Fibroblast of the aortic adventitia (primary cell): ENCODE measurements around the gene GIT1. TPM values are rescaled to one million over a fixed set of nuclear protein-coding genes. Genes with fewer than 3 reads are reported as not detected.

Experiments used
- DNase-seq: peaks from one replicate; pipeline ENCODE4 v3.0.0-alpha.2; 2010; ENCODE audit warnings: low read depth
- H3K4me3 ChIP-seq: 2 replicates; pipeline ENCODE4 v1.5.1; 2011; ENCODE audit warnings: low read depth, mild to moderate bottlenecking, control low read depth, low read length, moderate library complexity
- total RNA-seq: library from RNA; depleted of rRNA; stranded (reverse); fragments of >200 nt; gene quantifications from 2 replicates; pipeline ENCODE4 v1.2.3, GENCODE V29; 2012; ENCODE audit warnings: low replicate concordance
- TF ChIP-seq, protein P1 (sequence below): IDR thresholded peaks from 2 replicates; pipeline ENCODE4 v1.5.1; 2011; ENCODE audit warnings: mild to moderate bottlenecking, low read length, control low read depth, inconsistent platforms; ENCODE audit not compliant: insufficient read depth

The GIT1 gene
- total RNA-seq, 1 donor: 38.6 TPM

DNA sequence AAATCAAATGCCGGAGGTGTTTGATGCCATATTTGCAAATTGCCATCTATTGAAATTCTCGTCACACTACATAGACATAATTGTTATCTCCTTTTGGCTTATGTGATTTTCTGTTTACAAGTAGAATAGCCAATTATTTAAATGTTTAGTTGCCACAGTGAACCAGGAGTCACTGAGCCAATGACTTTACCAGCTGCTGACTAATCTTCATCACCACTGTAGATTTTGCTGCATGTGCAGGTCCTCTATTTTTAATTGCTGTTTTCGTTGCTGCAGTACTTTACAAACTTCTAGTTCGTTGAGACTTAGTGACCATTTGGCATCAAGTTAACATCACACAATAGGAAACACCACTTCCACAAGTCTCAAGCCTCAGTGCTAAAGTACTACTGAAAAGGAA, 45.4 kb downstream of the GIT1 start:
- no peak overlapping the region for H3K4me3 ChIP-seq
- TF ChIP-seq, protein P1, sequence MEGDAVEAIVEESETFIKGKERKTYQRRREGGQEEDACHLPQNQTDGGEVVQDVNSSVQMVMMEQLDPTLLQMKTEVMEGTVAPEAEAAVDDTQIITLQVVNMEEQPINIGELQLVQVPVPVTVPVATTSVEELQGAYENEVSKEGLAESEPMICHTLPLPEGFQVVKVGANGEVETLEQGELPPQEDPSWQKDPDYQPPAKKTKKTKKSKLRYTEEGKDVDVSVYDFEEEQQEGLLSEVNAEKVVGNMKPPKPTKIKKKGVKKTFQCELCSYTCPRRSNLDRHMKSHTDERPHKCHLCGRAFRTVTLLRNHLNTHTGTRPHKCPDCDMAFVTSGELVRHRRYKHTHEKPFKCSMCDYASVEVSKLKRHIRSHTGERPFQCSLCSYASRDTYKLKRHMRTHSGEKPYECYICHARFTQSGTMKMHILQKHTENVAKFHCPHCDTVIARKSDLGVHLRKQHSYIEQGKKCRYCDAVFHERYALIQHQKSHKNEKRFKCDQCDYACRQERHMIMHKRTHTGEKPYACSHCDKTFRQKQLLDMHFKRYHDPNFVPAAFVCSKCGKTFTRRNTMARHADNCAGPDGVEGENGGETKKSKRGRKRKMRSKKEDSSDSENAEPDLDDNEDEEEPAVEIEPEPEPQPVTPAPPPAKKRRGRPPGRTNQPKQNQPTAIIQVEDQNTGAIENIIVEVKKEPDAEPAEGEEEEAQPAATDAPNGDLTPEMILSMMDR: no peak
- no peak for DNase-seq

DNA sequence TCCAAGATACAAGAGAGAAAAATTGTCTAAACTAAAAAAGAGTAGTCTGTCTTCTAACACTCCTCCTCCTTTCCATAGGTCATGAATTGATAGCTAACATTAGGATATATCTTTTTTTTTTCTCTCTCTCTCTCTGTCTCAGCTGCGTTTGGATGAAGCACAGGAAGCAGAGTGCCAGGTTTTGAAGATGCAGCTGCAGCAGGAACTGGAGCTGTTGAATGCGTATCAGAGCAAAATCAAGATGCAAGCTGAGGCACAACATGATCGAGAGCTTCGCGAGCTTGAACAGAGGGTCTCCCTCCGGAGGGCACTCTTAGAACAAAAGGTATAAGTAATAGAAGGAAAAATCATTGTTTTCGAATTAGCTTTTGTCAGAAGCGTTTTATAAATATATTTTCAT, 55.5 kb downstream of the GIT1 start:
- no peak overlapping the region for H3K4me3 ChIP-seq
- DNase-seq: no peak
- TF ChIP-seq, protein P1: no peak

GRCh38 chr17:29526322-29526721, 63.1 kb downstream of the GIT1 start:
- DNase-seq: no peak
- TF ChIP-seq, protein P1: no peak
- H3K4me3 ChIP-seq: no peak overlapping the region

GRCh38 chr17:29524692-29525091, 64.8 kb downstream of the GIT1 start:
- no peak overlapping the region for H3K4me3 ChIP-seq
- DNase-seq: no peak
- TF ChIP-seq, protein P1: no peak

Other genes starting within 250 kb of the GIT1 start
- gene TAOK1, start 199.3 kb downstream of the GIT1 start, total RNA-seq: 71.8 and 78.3 TPM in 2 replicates
- 5.5 and 15.3 TPM in 2 replicates for gene ABHD15, start 22.6 kb downstream of the GIT1 start, total RNA-seq
- gene TP53I13, start 20.9 kb downstream of the GIT1 start, total RNA-seq: 24.9 and 41.8 TPM in 2 replicates
- 7.4 and 14.0 TPM in 2 replicates for gene ANKRD13B, start 3.5 kb upstream of the GIT1 start, total RNA-seq
- gene CORO6, start 33.3 kb upstream of the GIT1 start, total RNA-seq: 5.5 and 8.3 TPM in 2 replicates